ENCODE results near the gene PNP. TPM values are rescaled to one million over a fixed set of nuclear protein-coding genes. Genes with fewer than 3 reads are reported as not detected.

PNP gene
- total RNA-seq, 1 experiment from 2014 or later, result 90.1 TPM

Other genes with a start within 250 kb of the PNP start
- not detected in 2 replicates for gene OR11H6, start 245.7 kb upstream of the PNP start, total RNA-seq (2014; rRNA removed; shearing (Covaris generic))
- gene OR11H7, start 240.4 kb upstream of the PNP start, total RNA-seq (2014; rRNA removed; shearing (Covaris generic)), result not detected in 2 replicates
- gene OR11H4, start 230.1 kb upstream of the PNP start, total RNA-seq (2014; rRNA removed; shearing (Covaris generic)), result not detected in 2 replicates
- 3.7 and 5.3 TPM in 2 replicates for gene TTC5, start 163.5 kb upstream of the PNP start, total RNA-seq (2014; rRNA removed; shearing (Covaris generic))
- gene CCNB1IP1, start 136.1 kb upstream of the PNP start, total RNA-seq (2014; rRNA removed; shearing (Covaris generic)), result 34.0 and 40.2 TPM in 2 replicates
- 13.7 and 14.3 TPM in 2 replicates for gene PARP2, start 125.8 kb upstream of the PNP start, total RNA-seq (2014; rRNA removed; shearing (Covaris generic))
- 10.9 and 12.6 TPM in 2 replicates for gene TEP1, start 55.9 kb upstream of the PNP start, total RNA-seq (2014; rRNA removed; shearing (Covaris generic))
- gene KLHL33, start 33.2 kb upstream of the PNP start, total RNA-seq (2014; rRNA removed; shearing (Covaris generic)), result not detected in 2 replicates
- 44.2 and 44.5 TPM in 2 replicates for gene OSGEP, start 14.6 kb upstream of the PNP start, total RNA-seq (2014; rRNA removed; shearing (Covaris generic))
- gene APEX1, start 14.2 kb upstream of the PNP start, total RNA-seq (2014; rRNA removed; shearing (Covaris generic)), result 64.0 TPM in 2 replicates
- gene PIP4P1, start 8.0 kb upstream of the PNP start, total RNA-seq (2014; rRNA removed; shearing (Covaris generic)), result 33.1 and 35.7 TPM in 2 replicates
- gene RNASE10, start 36.1 kb downstream of the PNP start, total RNA-seq (2014; rRNA removed; shearing (Covaris generic)), result not detected in 2 replicates
- gene RNASE9, start 91.6 kb downstream of the PNP start, total RNA-seq (2014; rRNA removed; shearing (Covaris generic)), result not detected in 2 replicates
- gene RNASE11, start 118.6 kb downstream of the PNP start, total RNA-seq (2014; rRNA removed; shearing (Covaris generic)), result not detected in 2 replicates
- not detected in 2 replicates for gene RNASE12, start 122.0 kb downstream of the PNP start, total RNA-seq (2014; rRNA removed; shearing (Covaris generic))
- gene OR6S1, start 172.3 kb downstream of the PNP start, total RNA-seq (2014; rRNA removed; shearing (Covaris generic)), result not detected in 2 replicates
- 6.6 and 8.7 TPM in 2 replicates for gene RNASE4, start 215.2 kb downstream of the PNP start, total RNA-seq (2014; rRNA removed; shearing (Covaris generic))
- 0.57 and 4.0 TPM in 2 replicates for gene ANG, start 219.4 kb downstream of the PNP start, total RNA-seq (2014; rRNA removed; shearing (Covaris generic))

Data from HT-29 (cell line).